Measurements from ENCODE around the gene EXT2.

The EXT2 gene
- 40.6 to 57.1 (median 46.9) reads per million in 3 donors for total RNA-seq

DNA sequence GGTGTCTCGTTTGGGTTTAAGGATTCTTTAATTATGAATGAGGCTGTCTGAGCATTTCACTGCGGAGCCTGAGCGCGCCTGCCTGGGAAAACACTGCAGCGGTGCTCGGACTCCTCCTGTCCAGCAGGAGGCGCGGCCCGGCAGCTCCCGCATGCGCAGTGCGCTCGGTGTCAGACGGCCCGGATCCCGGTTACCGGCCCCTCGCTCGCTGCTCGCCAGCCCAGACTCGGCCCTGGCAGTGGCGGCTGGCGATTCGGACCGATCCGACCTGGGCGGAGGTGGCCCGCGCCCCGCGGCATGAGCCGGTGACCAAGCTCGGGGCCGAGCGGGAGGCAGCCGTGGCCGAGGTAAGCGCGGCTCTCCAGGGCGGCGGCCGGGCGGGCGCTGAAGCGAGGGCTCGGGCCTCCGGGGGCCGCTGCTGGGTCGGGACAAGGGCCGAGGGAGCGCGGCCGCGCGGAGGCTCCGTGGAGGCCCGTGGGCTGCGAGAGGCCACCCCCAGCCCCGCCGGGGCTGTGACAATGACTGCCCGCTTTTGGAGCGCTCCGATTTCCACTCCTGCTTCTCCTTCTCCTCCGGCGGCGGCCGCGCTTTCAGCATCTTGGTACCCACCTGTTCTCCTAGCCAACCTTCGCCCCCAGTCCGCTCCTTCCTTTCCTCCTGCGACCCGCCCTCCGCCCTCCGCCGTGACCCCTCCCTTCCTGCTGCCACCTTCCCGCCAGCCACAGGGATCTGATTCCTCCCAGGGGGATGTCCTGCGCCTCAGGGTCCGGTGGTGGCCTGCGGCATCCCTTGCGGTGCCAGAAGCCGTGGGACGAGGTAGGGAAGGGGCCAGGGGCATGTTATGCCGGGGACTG lies at the start of gene EXT2:
TSS of gene EXT2 (plus strand) at position 173 of the 854 bp plus-strand sequence. CDS start 12,035 bp downstream, outside the sequence.
- peak within 1 kb of the TSS; percentile 93 for H3K4me3 ChIP-seq (ENCODE audit: insufficient read depth, low read depth, low read length, poor library complexity, severe bottlenecking)
- peak within 1 kb of the TSS; percentile 69 for H3K27ac ChIP-seq (ENCODE audit: insufficient read depth, low read length, poor library complexity, severe bottlenecking)
- peaks cover 13% of the 10 kb centered on the region for H3K4me1 ChIP-seq (ENCODE audit: control insufficient read depth, insufficient read depth, low read length, poor library complexity, severe bottlenecking)
- no peaks in the 10 kb centered on the region for H3K27me3 ChIP-seq (replicated peaks; ENCODE audit: control insufficient read depth, insufficient read depth, low read length, poor library complexity, severe bottlenecking)
- H3K36me3 ChIP-seq (ENCODE audit: control insufficient read depth, insufficient read depth, low read length): no peaks in the 10 kb centered on the region
- peak; percentile 70 to 81 (median 74) for DNase-seq
- no peaks in the 10 kb centered on the region for H3K9me3 ChIP-seq (ENCODE audit: control insufficient read depth, low read length)

DNA sequence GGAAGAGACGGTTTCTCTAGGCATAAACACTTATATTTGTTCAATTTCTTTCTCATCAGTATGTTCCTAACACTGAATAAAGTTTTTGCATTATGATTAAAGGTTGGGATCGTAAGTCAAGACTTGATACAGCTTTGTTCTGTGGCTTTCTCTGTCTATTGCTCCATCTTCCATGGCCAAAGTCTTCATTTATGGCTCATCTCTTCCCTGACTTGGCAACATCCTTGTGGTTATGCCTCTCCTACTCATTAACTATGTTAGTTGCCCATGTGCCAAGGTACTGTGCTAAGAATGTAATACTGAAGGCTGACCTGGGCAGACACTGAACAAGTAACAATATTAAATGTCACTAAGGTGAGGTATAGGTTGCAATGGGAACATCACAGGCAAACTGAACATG lies 49.3 kb upstream of the EXT2 start:
- no peak overlapping the region for H3K27ac ChIP-seq (ENCODE audit: insufficient read depth, low read length, poor library complexity, severe bottlenecking)
- no peaks in the 10 kb centered on the region for H3K27me3 ChIP-seq (replicated peaks; ENCODE audit: control insufficient read depth, insufficient read depth, low read length, poor library complexity, severe bottlenecking)
- H3K36me3 ChIP-seq (ENCODE audit: control insufficient read depth, insufficient read depth, low read length): no peaks in the 10 kb centered on the region
- no peak for DNase-seq
- H3K9me3 ChIP-seq (ENCODE audit: control insufficient read depth, low read length): no peaks in the 10 kb centered on the region
- no peaks in the 10 kb centered on the region for H3K4me1 ChIP-seq (ENCODE audit: control insufficient read depth, insufficient read depth, low read length, poor library complexity, severe bottlenecking)
- H3K4me3 ChIP-seq (ENCODE audit: insufficient read depth, low read depth, low read length, poor library complexity, severe bottlenecking): no peak overlapping the region

DNA sequence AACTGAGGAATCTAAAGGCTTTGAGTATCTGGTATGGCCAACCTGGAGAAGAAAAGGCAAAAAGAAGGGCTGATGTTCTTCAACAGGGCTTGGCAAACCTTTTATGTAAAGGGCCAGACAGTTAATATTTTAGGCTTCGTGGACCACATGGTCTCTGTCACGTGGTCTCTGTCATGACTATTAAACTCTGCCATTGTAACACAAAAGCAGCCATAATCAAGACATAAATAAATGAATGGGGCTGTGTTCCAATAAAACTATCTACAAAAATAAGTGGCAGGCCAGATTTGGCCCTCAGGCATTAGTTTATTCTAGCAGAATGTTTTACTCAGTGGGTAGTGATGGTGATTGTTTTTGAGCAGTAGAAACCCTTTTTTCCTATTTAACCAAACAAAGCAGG lies 48.2 kb upstream of the EXT2 start:
- H3K27ac ChIP-seq (ENCODE audit: insufficient read depth, low read length, poor library complexity, severe bottlenecking): no peak overlapping the region
- H3K4me3 ChIP-seq (ENCODE audit: insufficient read depth, low read depth, low read length, poor library complexity, severe bottlenecking): no peak overlapping the region
- H3K4me1 ChIP-seq (ENCODE audit: control insufficient read depth, insufficient read depth, low read length, poor library complexity, severe bottlenecking): no peaks in the 10 kb centered on the region
- DNase-seq: no peak
- H3K9me3 ChIP-seq (ENCODE audit: control insufficient read depth, low read length): no peaks in the 10 kb centered on the region
- H3K27me3 ChIP-seq (replicated peaks; ENCODE audit: control insufficient read depth, insufficient read depth, low read length, poor library complexity, severe bottlenecking): no peaks in the 10 kb centered on the region
- H3K36me3 ChIP-seq (ENCODE audit: control insufficient read depth, insufficient read depth, low read length): no peaks in the 10 kb centered on the region

GRCh38 chr11:44047931-44048431 lies 47.5 kb upstream of the EXT2 start, which contains the start of gene ACCSL:
Gene ACCSL, plus strand, starts transcription at chr11:44047981. Its CDS starts 56 bp downstream, at chr11:44048037.
- Histone ChIP-seq H3K36me3 (ENCODE audit: control insufficient read depth, insufficient read depth, low read length) (no peaks in the 10 kb centered on the region), H3K27me3 (replicated peaks; ENCODE audit: control insufficient read depth, insufficient read depth, low read length, poor library complexity, severe bottlenecking) (no peaks in the 10 kb centered on the region), H3K9me3 (ENCODE audit: control insufficient read depth, low read length) (no peaks in the 10 kb centered on the region), H3K4me3 (ENCODE audit: insufficient read depth, low read depth, low read length, poor library complexity, severe bottlenecking) (no peak within 1 kb of the TSS), H3K27ac (ENCODE audit: insufficient read depth, low read length, poor library complexity, severe bottlenecking) (no peak within 1 kb of the TSS), H3K4me1 (ENCODE audit: control insufficient read depth, insufficient read depth, low read length, poor library complexity, severe bottlenecking) (no peaks in the 10 kb centered on the region)
- DNase-seq: no peak

DNA sequence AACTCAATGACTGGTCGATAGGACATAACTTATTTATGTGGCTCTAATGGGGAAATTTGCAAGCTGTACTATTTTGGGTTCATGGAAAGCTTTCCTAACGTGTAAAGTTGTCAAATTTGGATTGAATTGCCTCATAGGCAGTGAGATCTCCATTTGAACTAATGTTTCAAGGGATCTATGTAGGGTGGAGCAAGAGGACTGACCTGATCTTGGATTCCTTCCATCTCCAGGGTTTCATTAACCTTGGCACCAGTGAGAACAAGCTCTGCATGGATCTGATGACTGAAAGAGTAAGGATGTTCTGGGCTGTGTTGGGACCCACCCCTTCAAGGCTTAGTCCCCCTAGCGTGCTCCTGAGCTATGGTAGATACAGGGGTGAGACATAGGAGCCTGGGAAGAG lies 45.6 kb upstream of the EXT2 start:
- Histone ChIP-seq H3K27ac (ENCODE audit: insufficient read depth, low read length, poor library complexity, severe bottlenecking) (no peak overlapping the region), H3K4me1 (ENCODE audit: control insufficient read depth, insufficient read depth, low read length, poor library complexity, severe bottlenecking) (no peaks in the 10 kb centered on the region), H3K9me3 (ENCODE audit: control insufficient read depth, low read length) (no peaks in the 10 kb centered on the region), H3K36me3 (ENCODE audit: control insufficient read depth, insufficient read depth, low read length) (no peaks in the 10 kb centered on the region), H3K4me3 (ENCODE audit: insufficient read depth, low read depth, low read length, poor library complexity, severe bottlenecking) (no peak overlapping the region), H3K27me3 (replicated peaks; ENCODE audit: control insufficient read depth, insufficient read depth, low read length, poor library complexity, severe bottlenecking) (no peaks in the 10 kb centered on the region)
- no peak for DNase-seq

DNA sequence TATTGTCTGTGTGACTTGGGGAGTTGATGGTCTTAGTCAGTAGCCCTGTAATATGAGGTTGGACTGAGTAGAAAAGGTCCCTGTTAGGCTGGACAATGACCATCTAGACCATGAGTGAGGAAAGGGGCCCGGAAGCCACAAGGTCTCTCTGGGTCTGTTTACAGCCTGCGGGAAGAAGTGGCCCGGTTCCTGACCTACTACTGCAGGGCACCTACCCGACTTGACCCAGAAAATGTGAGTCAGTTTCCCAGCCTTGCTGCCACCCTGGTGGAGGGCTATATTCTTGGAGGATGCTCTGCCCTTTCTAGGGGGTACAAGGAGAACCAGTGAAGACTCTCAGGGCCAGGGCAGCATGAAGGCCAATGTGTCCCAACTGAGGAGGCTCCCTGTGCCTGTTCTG lies 44.3 kb upstream of the EXT2 start:
- H3K27ac ChIP-seq (ENCODE audit: insufficient read depth, low read length, poor library complexity, severe bottlenecking): no peak overlapping the region
- no peaks in the 10 kb centered on the region for H3K4me1 ChIP-seq (ENCODE audit: control insufficient read depth, insufficient read depth, low read length, poor library complexity, severe bottlenecking)
- H3K36me3 ChIP-seq (ENCODE audit: control insufficient read depth, insufficient read depth, low read length): no peaks in the 10 kb centered on the region
- DNase-seq: no peak
- H3K27me3 ChIP-seq (replicated peaks; ENCODE audit: control insufficient read depth, insufficient read depth, low read length, poor library complexity, severe bottlenecking): no peaks in the 10 kb centered on the region
- H3K9me3 ChIP-seq (ENCODE audit: control insufficient read depth, low read length): no peaks in the 10 kb centered on the region
- H3K4me3 ChIP-seq (ENCODE audit: insufficient read depth, low read depth, low read length, poor library complexity, severe bottlenecking): no peak overlapping the region

DNA sequence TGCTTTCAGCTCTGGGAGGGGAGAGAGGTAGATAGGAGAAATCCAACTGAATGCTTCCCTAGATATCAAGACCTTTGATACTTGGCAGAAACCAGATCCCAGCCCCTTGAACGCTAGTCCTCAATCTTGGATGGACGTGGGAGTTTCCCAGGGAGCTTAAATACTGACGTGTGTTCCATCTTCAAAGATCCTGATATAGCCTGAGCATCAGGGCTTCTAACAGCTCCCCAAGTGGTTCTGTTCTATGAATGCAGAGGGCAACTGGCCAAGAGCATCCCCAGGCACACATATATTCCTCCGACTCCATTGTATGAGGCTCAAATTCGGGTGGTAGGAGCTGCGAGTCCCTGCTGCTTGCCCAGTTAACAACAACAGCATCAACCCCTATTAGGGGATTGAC lies 38.1 kb upstream of the EXT2 start:
- H3K27me3 ChIP-seq (replicated peaks; ENCODE audit: control insufficient read depth, insufficient read depth, low read length, poor library complexity, severe bottlenecking): no peaks in the 10 kb centered on the region
- no peaks in the 10 kb centered on the region for H3K36me3 ChIP-seq (ENCODE audit: control insufficient read depth, insufficient read depth, low read length)
- no peak for DNase-seq
- H3K4me3 ChIP-seq (ENCODE audit: insufficient read depth, low read depth, low read length, poor library complexity, severe bottlenecking): no peak overlapping the region
- H3K9me3 ChIP-seq (ENCODE audit: control insufficient read depth, low read length): no peaks in the 10 kb centered on the region
- no peak overlapping the region for H3K27ac ChIP-seq (ENCODE audit: insufficient read depth, low read length, poor library complexity, severe bottlenecking)
- H3K4me1 ChIP-seq (ENCODE audit: control insufficient read depth, insufficient read depth, low read length, poor library complexity, severe bottlenecking): no peaks in the 10 kb centered on the region

DNA sequence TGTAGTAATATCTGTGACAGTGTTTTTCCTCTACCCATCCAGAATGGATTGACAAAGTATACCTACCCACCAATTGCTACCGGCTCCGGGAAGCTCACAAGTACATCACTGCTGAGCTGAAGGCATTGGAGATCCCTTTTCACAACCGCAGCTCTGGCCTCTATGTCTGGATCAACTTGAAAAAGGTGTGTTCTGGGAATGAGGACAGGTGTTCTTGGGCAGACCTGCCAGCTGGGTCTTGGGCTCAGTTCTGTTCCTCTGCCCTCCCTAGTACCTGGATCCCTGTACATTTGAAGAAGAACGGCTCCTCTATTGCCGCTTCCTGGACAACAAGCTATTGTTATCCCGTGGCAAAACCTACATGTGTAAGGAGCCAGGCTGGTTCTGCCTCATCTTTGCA lies 37.2 kb upstream of the EXT2 start:
- no peak overlapping the region for H3K4me3 ChIP-seq (ENCODE audit: insufficient read depth, low read depth, low read length, poor library complexity, severe bottlenecking)
- H3K4me1 ChIP-seq (ENCODE audit: control insufficient read depth, insufficient read depth, low read length, poor library complexity, severe bottlenecking): no peaks in the 10 kb centered on the region
- no peaks in the 10 kb centered on the region for H3K9me3 ChIP-seq (ENCODE audit: control insufficient read depth, low read length)
- no peak overlapping the region for H3K27ac ChIP-seq (ENCODE audit: insufficient read depth, low read length, poor library complexity, severe bottlenecking)
- H3K36me3 ChIP-seq (ENCODE audit: control insufficient read depth, insufficient read depth, low read length): no peaks in the 10 kb centered on the region
- no peaks in the 10 kb centered on the region for H3K27me3 ChIP-seq (replicated peaks; ENCODE audit: control insufficient read depth, insufficient read depth, low read length, poor library complexity, severe bottlenecking)
- no peak for DNase-seq

DNA sequence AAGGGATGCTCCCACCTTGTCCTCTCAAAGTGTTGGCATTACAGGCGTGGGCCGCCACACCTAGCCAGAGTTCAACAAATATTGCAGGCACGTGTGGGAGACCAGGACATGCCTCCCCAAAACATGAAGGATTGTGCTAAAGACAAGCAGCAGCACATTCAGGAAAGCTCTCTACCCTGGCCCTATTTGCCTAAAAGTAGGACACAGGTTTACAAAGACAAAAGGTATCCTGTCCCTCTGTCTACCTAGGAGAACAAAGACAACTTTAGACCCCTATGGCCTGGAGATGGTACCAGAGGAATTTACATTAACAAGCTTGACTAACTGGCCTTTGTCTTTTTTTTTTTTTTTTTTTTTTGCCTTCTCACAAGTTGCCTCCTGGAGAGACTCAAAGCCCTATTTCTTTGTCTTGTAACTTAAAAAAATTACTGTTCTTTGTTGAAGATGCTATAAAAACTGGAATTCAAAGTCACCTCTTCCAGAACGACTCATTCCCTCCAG lies 30.3 kb upstream of the EXT2 start:
- Histone ChIP-seq H3K4me1 (ENCODE audit: control insufficient read depth, insufficient read depth, low read length, poor library complexity, severe bottlenecking) (peaks cover 8% of the 10 kb centered on the region), H3K27ac (ENCODE audit: insufficient read depth, low read length, poor library complexity, severe bottlenecking) (peak overlapping the region; percentile 64), H3K9me3 (ENCODE audit: control insufficient read depth, low read length) (no peaks in the 10 kb centered on the region), H3K4me3 (ENCODE audit: insufficient read depth, low read depth, low read length, poor library complexity, severe bottlenecking) (peak overlapping the region; percentile 64), H3K36me3 (ENCODE audit: control insufficient read depth, insufficient read depth, low read length) (no peaks in the 10 kb centered on the region), H3K27me3 (replicated peaks; ENCODE audit: control insufficient read depth, insufficient read depth, low read length, poor library complexity, severe bottlenecking) (no peaks in the 10 kb centered on the region)
- no peak for DNase-seq
